Erythroblast (primary cell): Measurements from ENCODE around the gene NANOS1.

Source experiments
- GATA1 ChIP-seq: IDR thresholded peaks from 2 replicates; pipeline ENCODE4 v1.6.1; 2011; ENCODE audit warnings: low read depth, mild to moderate bottlenecking, control low read depth, low read length, moderate library complexity
- POLR2A ChIP-seq: IDR thresholded peaks from 2 replicates; pipeline ENCODE4 v1.6.1; 2011; ENCODE audit warnings: mild to moderate bottlenecking, low read length

- no peak for TF ChIP-seq POLR2A
- no peak for TF ChIP-seq GATA1
These were observed 46.3 kb upstream of the NANOS1 start for GRCh38 chr10:118983263-118983662.
